ENCODE results near the gene MEGF6.

MEGF6 gene

GRCh38 chr1:3518256-3518655, 93.1 kb downstream of the MEGF6 start:
- DNase-seq = no peak

- DNase-seq = no peak
Measured at GRCh38 chr1:3516911-3517675, 94.2 kb downstream of the MEGF6 start.

GRCh38 chr1:3516481-3516869, 94.8 kb downstream of the MEGF6 start:
- DNase-seq = no peak

- DNase-seq = peak; percentile 89
Measured at GRCh38 chr1:3515774-3516480, 95.4 kb downstream of the MEGF6 start.

- DNase-seq = no peak
Measured at GRCh38 chr1:3515272-3515671, 96.0 kb downstream of the MEGF6 start.

- peak; percentile 91 for DNase-seq
Measured at GRCh38 chr1:3514404-3514803, 96.9 kb downstream of the MEGF6 start.

GRCh38 chr1:3511856-3512255, 99.5 kb downstream of the MEGF6 start:
- DNase-seq = no peak

- no peak for DNase-seq
Measured at GRCh38 chr1:3511306-3511705, 100.0 kb downstream of the MEGF6 start.

- DNase-seq = no peak
Measured at GRCh38 chr1:3510956-3511250, 100.4 kb downstream of the MEGF6 start.

- DNase-seq = peak; percentile 46
Measured at GRCh38 chr1:3510136-3510955, 101.0 kb downstream of the MEGF6 start.

- no peak for DNase-seq
Measured at GRCh38 chr1:3509721-3510120, 101.6 kb downstream of the MEGF6 start.

GRCh38 chr1:3508757-3509415, 102.4 kb downstream of the MEGF6 start:
- DNase-seq = no peak

GRCh38 chr1:3507636-3508275, 103.6 kb downstream of the MEGF6 start:
- no peak for DNase-seq

GRCh38 chr1:3506943-3507342, 104.4 kb downstream of the MEGF6 start:
- no peak for DNase-seq

GRCh38 chr1:3506041-3506440, 105.3 kb downstream of the MEGF6 start:
- no peak for DNase-seq

- DNase-seq = no peak
Measured at GRCh38 chr1:3505161-3505560, 106.1 kb downstream of the MEGF6 start.

- peak; percentile 20 for DNase-seq
Measured at GRCh38 chr1:3504822-3505153, 106.5 kb downstream of the MEGF6 start.

GRCh38 chr1:3504151-3504821, 107.0 kb downstream of the MEGF6 start:
- no peak for DNase-seq

- no peak for DNase-seq
Measured at GRCh38 chr1:3503525-3503886, 107.8 kb downstream of the MEGF6 start.

- DNase-seq = no peak
Measured at GRCh38 chr1:3502641-3503524, 108.4 kb downstream of the MEGF6 start.

All from RPMI8226 (cell line).